Tibial nerve (tissue), 4 donors: ENCODE measurements around the gene MYO1A. TPM values are rescaled to one million over a fixed set of nuclear protein-coding genes. Genes with fewer than 3 reads are reported as not detected.

ENCODE experiments used
- DNase-seq, 2 donors: peaks; one replicate each; pipeline ENCODE4 v3.0.0-alpha.2; 2019; ENCODE audit warnings: low spot score in 2 of 2
- H3K27ac ChIP-seq, 4 donors: fragments of 200-600 bp; sonication (generic) in 3 of 4; one replicate each; pipeline ENCODE4 v1.5.1; 2017 to 2019; ENCODE audit warnings: mild to moderate bottlenecking in 1 of 4
- H3K27me3 ChIP-seq, 2 donors: fragments of 200-600 bp; sonication (generic) in 1 of 2; one replicate each; pipeline versions ENCODE4 v1.5.1 to v1.6.0; 2017 to 2019
- H3K36me3 ChIP-seq, 3 donors: fragments of 200-600 bp; sonication (generic); one replicate each; pipeline ENCODE4 v1.5.1; 2018 to 2019
- H3K4me1 ChIP-seq, 4 donors: fragments of 200-600 bp; sonication (generic) in 3 of 4; one replicate each; pipeline ENCODE4 v1.5.1; 2017 to 2019
- H3K4me3 ChIP-seq, 4 donors: fragments of 200-600 bp; sonication (generic) in 3 of 4; one replicate each; pipeline ENCODE4 v1.5.1; 2017 to 2019; ENCODE audit warnings: mild to moderate bottlenecking in 1 of 4, moderate library complexity in 1 of 4
- H3K9me3 ChIP-seq, 4 donors: fragments of 200-600 bp; sonication (generic) in 3 of 4; one replicate each; pipeline ENCODE4 v1.5.1; 2017 to 2019
- EP300 ChIP-seq, 2 donors: sonication (generic); formaldehyde crosslinking; IDR thresholded peaks; one replicate each; pipeline ENCODE4 v1.6.1; 2017; ENCODE audit warnings: antibody characterized with exemption in 2 of 2, mild to moderate bottlenecking in 1 of 2
- POLR2A ChIP-seq, 2 donors: fragments of 450-650 bp; IDR thresholded peaks; one replicate each; pipeline ENCODE4 v1.6.1; 2017; ENCODE audit warnings: antibody characterized with exemption in 2 of 2, mild to moderate bottlenecking in 2 of 2, moderate library complexity in 2 of 2
- WGBS, 2 donors: methylation state at CpG; one replicate each; pipeline ENCODE4 v1.1.5; 2018; 5-methylcytosine and 5-hydroxymethylcytosine counted together
- total RNA-seq, 4 donors: library from RNA; depleted of rRNA; stranded (reverse); fragments of >200 nt; gene quantifications; one replicate each; pipeline ENCODE4 v1.1.0, GENCODE V29; 2016
- TF ChIP-seq, protein P1 (sequence below), 5 experiments: fragments of 200-600 bp in 3 of 5; fragments of 450-650 bp in 2 of 5; sonication (generic) in 3 of 5; IDR thresholded peaks; one replicate each; pipeline ENCODE4 v1.5.1; 2016 to 2019; ENCODE audit warnings: antibody characterized with exemption in 5 of 5, mild to moderate bottlenecking in 3 of 5, moderate library complexity in 2 of 5

Gene MYO1A
- total RNA-seq, 4 donors from 2014 or later: 0.30 to 0.59 TPM; not detected in 2

DNA sequence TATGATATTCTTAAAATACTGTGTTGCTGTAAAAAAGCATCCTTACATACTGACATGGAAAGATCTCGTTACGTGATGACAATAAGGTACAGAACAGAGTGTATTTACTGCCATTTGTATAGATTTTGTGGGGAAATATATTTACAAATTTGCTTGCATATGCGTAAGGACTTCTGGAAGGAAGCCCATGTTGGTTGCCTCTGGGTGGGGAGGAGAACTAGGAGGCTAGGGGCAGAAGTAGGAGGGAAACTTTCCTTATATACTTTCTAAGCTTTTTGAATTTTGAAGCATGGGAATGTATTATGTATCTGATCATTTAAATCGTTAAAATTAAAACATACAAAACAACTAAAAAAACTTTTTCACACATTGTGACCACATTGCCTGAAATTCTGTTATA is 9.7 kb downstream of the MYO1A start:
- DNase-seq: no peak
- WGBS, 2 donors: 88 to 91% methylated on average over 4 of the region's 4 CpGs
- H3K27me3 ChIP-seq: no peaks in the 10 kb centered on the region
- no peaks in the 10 kb centered on the region for H3K9me3 ChIP-seq
- H3K4me3 ChIP-seq: no peak overlapping the region
- no peaks in the 10 kb centered on the region for H3K36me3 ChIP-seq
- no peak overlapping the region for H3K27ac ChIP-seq
- H3K4me1 ChIP-seq: no peaks in the 10 kb centered on the region
- no peak for TF ChIP-seq EP300 (IDR thresholded peaks at IDR 0.05)
- no peak for TF ChIP-seq POLR2A (IDR thresholded peaks at IDR 0.05)

DNA sequence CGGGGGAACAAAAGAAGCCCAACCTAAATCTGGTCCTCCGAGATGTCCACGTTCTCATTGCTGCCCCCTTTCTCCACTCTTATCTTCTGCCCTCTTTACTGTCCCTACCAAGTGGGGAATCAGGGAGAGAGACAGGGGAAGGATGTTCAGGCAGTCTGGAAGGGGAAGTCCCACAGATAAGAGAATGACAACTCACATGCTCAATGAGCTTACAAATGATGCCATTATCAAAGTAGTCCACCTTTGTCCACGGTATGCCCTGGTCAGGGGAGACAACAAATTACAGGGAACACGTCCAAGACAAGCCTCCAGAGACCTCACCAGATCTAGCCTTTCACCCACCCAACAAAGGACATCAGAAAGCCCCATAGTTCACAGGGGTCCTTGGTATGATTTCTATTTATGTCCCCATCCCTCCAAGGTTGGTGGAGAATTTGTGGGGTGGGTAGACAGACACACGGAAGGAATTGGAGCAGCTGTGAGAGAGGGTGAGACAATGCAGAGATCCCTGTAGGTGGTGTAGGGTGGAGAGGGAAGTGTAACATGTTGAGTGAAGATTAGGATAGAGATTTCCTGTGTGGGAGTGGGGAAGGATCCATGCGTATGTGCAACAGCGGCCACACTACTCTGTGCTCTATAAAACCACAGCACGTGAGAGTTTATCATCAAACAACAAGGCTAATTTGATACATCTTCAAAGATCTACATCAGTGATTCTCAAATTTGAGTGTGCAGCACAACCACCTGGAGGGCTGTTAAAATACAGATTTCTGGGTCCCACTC is 10.7 kb downstream of the MYO1A start:
- H3K4me3 ChIP-seq: no peak overlapping the region
- no peak overlapping the region for H3K27ac ChIP-seq
- no peaks in the 10 kb centered on the region for H3K27me3 ChIP-seq
- TF ChIP-seq POLR2A (IDR thresholded peaks at IDR 0.05) (no peak), EP300 (IDR thresholded peaks at IDR 0.05) (no peak)
- TF ChIP-seq, protein P1, sequence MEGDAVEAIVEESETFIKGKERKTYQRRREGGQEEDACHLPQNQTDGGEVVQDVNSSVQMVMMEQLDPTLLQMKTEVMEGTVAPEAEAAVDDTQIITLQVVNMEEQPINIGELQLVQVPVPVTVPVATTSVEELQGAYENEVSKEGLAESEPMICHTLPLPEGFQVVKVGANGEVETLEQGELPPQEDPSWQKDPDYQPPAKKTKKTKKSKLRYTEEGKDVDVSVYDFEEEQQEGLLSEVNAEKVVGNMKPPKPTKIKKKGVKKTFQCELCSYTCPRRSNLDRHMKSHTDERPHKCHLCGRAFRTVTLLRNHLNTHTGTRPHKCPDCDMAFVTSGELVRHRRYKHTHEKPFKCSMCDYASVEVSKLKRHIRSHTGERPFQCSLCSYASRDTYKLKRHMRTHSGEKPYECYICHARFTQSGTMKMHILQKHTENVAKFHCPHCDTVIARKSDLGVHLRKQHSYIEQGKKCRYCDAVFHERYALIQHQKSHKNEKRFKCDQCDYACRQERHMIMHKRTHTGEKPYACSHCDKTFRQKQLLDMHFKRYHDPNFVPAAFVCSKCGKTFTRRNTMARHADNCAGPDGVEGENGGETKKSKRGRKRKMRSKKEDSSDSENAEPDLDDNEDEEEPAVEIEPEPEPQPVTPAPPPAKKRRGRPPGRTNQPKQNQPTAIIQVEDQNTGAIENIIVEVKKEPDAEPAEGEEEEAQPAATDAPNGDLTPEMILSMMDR (IDR thresholded peaks at IDR 0.05): no peak
- WGBS, 2 donors: 79 to 85% methylated on average over 9 of the region's 9 CpGs
- no peaks in the 10 kb centered on the region for H3K4me1 ChIP-seq
- no peak for DNase-seq
- no peaks in the 10 kb centered on the region for H3K9me3 ChIP-seq
- no peaks in the 10 kb centered on the region for H3K36me3 ChIP-seq

DNA sequence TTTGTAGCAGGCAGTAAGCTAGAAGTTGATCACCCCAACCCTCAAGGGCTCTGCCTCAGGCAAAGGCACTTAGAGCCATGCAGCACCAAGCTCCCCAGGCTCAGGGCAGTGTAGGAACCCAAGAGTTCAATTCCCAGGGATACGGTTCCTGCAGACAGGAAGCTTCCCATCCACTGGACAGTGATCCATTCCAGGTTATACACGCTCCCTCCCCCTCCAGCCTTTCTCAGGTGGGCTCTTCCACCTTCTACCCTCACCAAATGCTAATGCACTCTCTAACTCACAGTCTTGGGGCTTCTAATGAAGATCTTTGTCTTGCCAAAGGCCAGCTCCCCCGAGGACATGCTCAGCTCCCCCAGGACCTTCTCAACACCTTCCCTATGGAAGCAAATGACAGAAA is 12.7 kb downstream of the MYO1A start:
- H3K9me3 ChIP-seq: no peaks in the 10 kb centered on the region
- H3K4me1 ChIP-seq: no peaks in the 10 kb centered on the region
- DNase-seq: no peak
- H3K4me3 ChIP-seq: no peak overlapping the region
- 74 to 77% methylated on average over 3 of the region's 3 CpGs for WGBS, 2 donors
- no peaks in the 10 kb centered on the region for H3K36me3 ChIP-seq
- TF ChIP-seq, protein P1 (IDR thresholded peaks at IDR 0.05): no peak
- no peak for TF ChIP-seq EP300 (IDR thresholded peaks at IDR 0.05)
- H3K27me3 ChIP-seq: no peaks in the 10 kb centered on the region
- no peak overlapping the region for H3K27ac ChIP-seq

DNA sequence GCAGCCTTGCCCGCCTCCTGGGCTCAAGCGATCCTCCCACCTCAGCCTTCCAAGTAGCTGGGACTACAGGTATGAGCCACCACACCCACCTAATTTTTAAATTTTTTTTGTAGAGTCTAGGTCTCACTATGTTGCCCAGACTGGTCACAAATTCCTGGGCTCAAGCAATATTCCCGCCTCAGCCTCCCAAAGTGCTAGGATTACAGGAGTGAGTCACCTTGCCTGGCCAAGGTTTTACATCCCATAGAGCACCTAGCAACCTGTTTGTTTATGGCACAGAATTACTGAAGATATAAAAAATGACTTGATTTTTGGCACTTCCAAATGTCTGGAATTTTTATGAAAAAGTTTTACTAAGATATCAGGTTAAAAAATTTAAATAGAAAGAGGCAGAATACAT is 16.5 kb downstream of the MYO1A start:
- TF ChIP-seq EP300 (IDR thresholded peaks at IDR 0.05) (no peak), POLR2A (IDR thresholded peaks at IDR 0.05) (no peak)
- TF ChIP-seq, protein P1 (IDR thresholded peaks at IDR 0.05): no peak
- no peaks in the 10 kb centered on the region for H3K36me3 ChIP-seq
- no peaks in the 10 kb centered on the region for H3K27me3 ChIP-seq
- 91 to 96% methylated on average over 3 of the region's 3 CpGs for WGBS, 2 donors
- no peak for DNase-seq
- no peaks in the 10 kb centered on the region for H3K4me1 ChIP-seq
- H3K27ac ChIP-seq: no peak overlapping the region
- no peaks in the 10 kb centered on the region for H3K9me3 ChIP-seq
- H3K4me3 ChIP-seq: no peak overlapping the region

DNA sequence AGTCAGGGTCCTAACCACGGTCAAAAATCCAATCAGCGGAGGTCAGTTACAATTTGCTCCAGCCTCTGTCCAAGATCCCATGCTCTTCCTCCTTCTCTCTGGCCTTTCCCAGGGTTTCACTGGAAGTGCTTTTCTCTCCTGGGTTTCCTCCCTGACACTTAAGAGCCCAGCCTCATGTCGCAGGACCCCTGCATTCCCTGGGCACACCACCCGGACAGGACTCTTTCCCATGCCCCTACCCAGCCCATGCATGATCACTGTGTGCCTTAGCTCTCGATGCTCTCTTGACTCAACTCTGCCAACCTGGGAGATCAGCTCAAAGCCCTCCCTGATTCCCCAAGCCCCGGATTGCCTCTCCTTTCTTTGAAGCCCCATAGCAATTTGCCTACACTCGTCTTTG is 18.1 kb downstream of the MYO1A start:
- Histone ChIP-seq H3K4me3 (no peak overlapping the region), H3K9me3 (no peaks in the 10 kb centered on the region), H3K27ac (no peak overlapping the region), H3K4me1 (no peaks in the 10 kb centered on the region), H3K27me3 (no peaks in the 10 kb centered on the region), H3K36me3 (no peaks in the 10 kb centered on the region)
- TF ChIP-seq EP300 (IDR thresholded peaks at IDR 0.05): no peak
- TF ChIP-seq, protein P1 (IDR thresholded peaks at IDR 0.05): no peak
- no peak for TF ChIP-seq POLR2A (IDR thresholded peaks at IDR 0.05)
- DNase-seq: no peak
- WGBS, 2 donors: 66 to 77% methylated on average over 7 of the region's 7 CpGs
